COLO668 (cell line): ENCODE results near the gene DUSP10.
A peak's percentile ranks its signal among the peaks of the same experiment; 100 is the strongest.

Experiments
- DNase-seq: peaks from one replicate; lab custom pipeline; 2025; ENCODE audit not compliant: unreplicated experiment; lab: John Stamatoyannopoulos, UW

Gene DUSP10

GRCh38 chr1:221734187-221734586 lies 7.7 kb downstream of the DUSP10 start:
- DNase-seq = no peak

- no peak for DNase-seq
Observed at GRCh38 chr1:221732052-221732451, 9.8 kb downstream of the DUSP10 start.

GRCh38 chr1:221729771-221730330 lies 12.0 kb downstream of the DUSP10 start:
- no peak for DNase-seq

GRCh38 chr1:221728037-221728505 lies 13.8 kb downstream of the DUSP10 start:
- no peak for DNase-seq

DNA sequence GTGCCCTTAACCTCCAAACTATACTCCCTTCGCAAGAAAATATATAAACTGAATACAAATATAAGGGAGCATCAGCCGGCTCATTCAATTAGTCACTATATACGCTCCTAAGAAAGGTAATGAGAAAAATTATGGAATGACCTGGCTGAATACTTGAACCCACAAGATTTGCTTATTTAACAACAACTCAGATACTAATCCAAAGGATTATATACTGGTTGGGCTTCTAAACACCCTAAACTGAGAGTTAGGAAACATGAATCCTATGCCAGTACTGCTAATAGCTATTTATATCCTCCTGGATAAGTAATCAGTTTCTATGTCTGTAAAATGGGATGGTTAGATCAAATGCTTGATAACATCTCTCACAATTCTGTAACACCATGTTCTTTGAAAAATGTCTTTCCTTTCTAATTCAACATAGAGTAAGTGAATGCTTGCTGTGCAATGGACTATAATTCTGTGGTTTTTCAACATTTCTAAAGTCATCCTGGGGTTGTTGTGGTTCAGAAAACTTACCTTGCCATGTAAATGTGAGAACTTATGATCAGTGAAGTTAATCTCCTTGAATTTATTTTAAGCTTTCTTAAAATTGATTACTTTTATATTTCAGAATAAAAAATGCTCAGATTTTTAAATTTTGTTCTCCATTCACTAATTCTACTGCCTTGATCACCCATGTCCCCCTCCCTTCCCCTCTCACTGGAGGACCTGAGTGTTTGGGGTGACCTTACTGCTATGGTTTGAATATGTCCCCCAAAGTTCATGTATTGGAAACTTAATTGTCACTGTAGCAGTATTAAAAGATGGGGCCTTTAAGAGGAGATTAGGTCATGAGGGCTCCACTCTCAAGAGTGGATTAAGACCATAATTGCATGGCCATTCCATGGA lies 14.5 kb downstream of the DUSP10 start:
- DNase-seq = no peak

DNA sequence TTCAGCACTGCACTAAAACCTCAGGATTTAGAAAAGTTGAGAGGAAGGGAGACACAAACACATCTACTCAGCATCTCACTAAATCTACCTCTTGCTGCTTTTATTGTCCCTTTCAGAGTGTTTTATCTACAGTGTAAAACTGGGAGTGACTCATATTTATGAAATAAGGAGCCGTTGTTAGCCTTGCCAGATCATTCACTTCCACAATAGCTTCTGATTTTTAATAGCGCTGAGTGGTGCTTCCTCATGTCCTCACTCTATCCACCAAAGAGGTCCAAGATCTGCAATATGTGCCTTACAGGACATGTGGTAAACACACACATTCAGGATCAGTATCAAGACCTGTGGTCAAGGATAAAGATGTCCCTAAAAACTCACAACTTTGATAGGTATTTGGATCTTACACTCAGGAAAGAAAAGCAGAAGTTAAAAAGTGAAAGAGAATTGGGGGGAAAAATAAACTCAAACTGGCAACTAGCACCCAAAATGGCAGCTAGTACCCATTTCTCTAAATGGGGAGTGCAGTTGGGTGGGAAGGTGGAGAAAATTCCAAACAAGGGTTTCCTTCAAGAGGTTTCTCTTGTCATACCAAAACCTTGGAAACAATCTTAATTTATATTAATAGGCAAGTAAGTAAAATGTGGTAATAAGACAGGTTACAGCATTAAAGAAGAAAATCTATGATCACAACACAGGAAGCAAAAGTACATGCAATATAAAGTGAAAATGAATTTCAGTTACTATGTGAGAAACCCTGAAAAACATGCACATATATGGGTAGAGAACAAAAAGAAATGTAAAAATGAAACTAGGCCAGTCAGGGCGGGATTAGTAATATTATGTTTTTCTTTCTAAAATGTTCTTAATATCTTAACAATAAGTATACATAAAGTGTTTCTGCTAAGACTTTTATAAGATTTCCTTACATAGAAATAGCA lies 15.9 kb downstream of the DUSP10 start:
- DNase-seq = no peak

GRCh38 chr1:221724931-221725605 lies 16.8 kb downstream of the DUSP10 start:
- DNase-seq = no peak

- DNase-seq = no peak
Observed at GRCh38 chr1:221723848-221724236, 18.0 kb downstream of the DUSP10 start.

DNA sequence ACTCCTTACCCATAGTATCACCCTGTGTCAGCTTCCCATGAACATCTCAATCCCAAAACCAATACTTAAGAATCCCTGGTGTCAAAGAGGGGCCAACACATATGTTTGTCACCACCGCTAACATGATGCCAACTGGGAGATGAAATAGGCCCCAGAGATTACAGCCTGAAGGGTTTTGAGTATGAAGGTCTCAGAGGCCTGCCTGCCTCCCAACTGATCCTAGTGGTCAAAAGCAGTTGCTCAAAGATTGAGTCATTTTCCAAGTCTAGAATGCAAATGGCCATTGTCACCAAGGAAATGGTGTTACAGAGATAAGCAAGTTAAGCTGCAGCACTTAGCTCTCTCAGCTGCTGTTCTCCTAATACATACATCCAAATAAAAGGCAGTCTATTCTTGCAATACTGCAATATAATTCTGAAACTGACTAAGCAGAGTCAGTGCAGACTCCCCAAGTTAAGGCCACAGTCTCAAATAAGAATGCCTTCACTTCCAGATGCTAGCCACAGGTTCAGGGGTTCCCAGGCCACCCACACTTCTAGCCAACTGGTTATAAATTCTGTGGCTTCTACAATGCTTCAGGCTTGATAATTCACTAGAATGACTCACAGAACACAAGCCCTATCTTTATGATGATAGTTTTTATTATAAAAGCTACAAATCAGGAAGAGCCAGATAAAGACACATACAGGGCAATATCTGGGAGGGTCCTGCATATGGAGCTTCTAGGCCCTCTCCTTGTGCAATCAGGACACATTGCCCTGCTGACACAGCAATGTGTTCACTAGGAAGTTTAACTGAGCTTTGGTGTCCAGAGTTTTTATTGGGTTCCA lies 18.7 kb downstream of the DUSP10 start:
- DNase-seq = no peak

- DNase-seq = no peak
Observed at GRCh38 chr1:221722254-221723017, 19.5 kb downstream of the DUSP10 start.

DNA sequence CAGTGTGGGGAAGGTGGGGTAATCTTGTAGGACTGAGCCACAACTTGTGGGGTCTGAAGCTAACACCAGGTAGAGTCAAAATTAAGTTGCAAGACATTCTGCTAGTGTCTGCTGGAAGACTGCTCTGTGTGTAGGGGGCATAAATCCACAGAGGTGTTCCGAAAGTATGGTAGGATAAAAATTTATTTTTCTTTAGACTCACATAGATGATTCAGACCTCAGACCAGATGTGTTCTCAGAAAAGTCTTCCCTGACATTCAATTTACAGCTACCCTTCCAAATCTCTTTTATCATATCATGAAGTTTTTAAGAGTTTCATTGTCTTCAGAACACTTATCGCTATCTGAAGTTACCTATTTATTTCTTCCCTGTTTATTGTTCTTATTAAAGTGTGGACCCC lies 21.3 kb downstream of the DUSP10 start:
- no peak for DNase-seq

GRCh38 chr1:221719987-221720386 lies 21.9 kb downstream of the DUSP10 start:
- no peak for DNase-seq

- no peak for DNase-seq
Observed at GRCh38 chr1:221719278-221719597, 22.7 kb downstream of the DUSP10 start.

DNA sequence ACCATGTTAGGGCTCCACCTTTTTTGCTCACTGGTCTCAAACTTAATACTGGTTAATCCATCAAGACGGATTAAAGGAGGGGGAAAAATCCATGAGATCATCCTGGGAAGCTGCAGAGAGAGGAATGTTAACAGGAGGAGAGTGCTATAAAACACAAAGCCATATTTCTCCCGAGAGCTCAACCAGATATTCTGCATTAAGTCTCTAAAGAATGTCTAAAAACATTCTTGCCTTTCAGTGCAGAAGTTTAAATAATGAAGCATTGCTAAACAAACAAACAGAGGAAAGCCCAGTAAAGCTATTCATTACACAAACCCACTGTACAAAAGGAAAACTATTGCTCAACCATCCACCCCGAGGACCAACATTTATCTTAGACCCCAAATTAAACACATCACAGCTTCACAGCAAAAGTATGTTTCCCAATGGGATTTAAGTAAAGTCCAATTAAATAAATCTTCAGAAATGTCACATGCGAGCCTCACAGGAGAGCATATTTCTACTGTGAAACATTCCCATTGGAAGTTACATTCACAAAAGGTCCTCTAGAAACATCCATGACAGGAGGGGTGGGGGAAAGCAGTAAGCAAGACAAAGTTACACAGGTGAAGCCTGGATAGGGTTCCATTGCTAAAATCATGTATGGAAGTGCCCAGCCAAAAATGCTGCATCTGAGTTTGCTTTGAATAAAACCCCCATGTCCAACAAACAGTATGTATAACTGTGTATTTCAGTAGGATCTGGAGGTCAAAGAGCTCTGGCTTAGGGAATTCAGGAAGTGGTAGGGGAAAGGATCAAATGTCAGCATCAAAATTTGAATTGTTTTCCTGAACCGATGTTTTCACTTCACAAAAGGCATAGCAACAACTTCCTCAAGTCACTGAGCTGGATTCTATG lies 23.3 kb downstream of the DUSP10 start:
- DNase-seq = no peak

GRCh38 chr1:221717485-221717853 lies 24.4 kb downstream of the DUSP10 start:
- DNase-seq = no peak

DNA sequence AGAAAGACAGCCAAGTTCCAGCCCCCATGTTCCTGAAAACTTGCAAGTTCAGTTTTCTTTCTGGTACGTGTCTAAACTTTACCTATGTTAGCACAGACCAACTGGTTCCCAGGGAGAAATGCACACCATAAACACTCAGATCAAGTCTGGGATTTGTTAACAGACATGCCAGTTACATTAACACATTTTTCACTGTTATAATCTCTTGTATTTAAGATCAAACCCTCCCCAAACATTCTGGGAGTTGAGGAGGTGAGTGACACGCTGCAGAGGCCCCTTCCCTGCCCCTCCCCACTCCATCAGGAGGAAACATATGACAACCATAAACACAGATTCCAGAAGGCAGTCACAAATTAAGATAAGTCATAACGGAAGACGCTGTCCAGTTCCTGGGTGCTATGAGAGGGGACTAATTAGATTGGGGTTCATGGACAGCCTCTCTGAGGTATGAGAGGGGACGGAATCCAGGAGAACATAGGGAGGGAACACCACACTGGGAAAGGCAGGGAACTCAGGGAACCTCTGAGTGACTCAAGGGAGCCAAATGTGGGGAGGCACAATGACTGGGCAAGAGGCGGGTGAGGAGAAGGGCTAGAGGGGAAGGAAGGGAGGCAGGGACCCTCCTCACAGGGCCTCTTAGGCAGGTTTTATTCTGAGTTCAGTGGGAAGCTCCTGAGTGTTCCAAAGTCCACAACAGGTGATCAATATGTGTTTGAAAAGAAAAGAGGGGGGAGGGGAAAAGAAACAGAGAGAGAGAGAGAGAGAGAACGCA lies 25.0 kb downstream of the DUSP10 start:
- DNase-seq = no peak

GRCh38 chr1:221715321-221716169 lies 26.3 kb downstream of the DUSP10 start:
- peak; percentile 79 for DNase-seq
